ENCODE measurements around the gene HPN. TPM values are rescaled to one million over a fixed set of nuclear protein-coding genes. Genes with fewer than 3 reads are reported as not detected.

HPN gene
- total and polyA plus RNA-seq, 2 donors from 2014 or later, result 134 to 331 TPM

GRCh38 chr19:35033067-35034004 is 8.2 kb upstream of the HPN start:
- intact Hi-C loops (cut with DNase I), result no loop called here
- Histone ChIP-seq H3K27me3 (ENCODE audit: control insufficient read depth, insufficient read depth, low read length) (peaks cover 3% of the 10 kb centered on the region), H3K9ac (ENCODE audit: low read length in 3 of 3) (no peak overlapping the region), H3K9me3 (ENCODE audit: control insufficient read depth in 2 of 3, insufficient read depth in 1 of 3, low read length in 3 of 3) (no peaks in the 10 kb centered on the region), H3K4me1 (ENCODE audit: control insufficient read depth in 2 of 3, insufficient read depth in 2 of 3, low read depth in 1 of 3, low read length in 3 of 3) (peaks cover 0 to 8% (median 0%) of the 10 kb centered on the region in 3 donors), H3K36me3 (ENCODE audit: control insufficient read depth in 2 of 3, insufficient read depth in 3 of 3, low read length in 3 of 3) (no peaks in the 10 kb centered on the region), H3K27ac (ENCODE audit: low read depth in 2 of 2, low read length in 2 of 2) (no peak overlapping the region), H3K4me3 (ENCODE audit: low read length in 3 of 3) (no peak overlapping the region)
- TF ChIP-seq CTCF (IDR thresholded peaks at IDR 0.05; ENCODE audit: borderline replicate concordance, extremely low read depth, insufficient read depth), result no peak
- FAIRE-seq (no peak), DNase-seq (no peak)

GRCh38 chr19:35034005-35034502 is 7.5 kb upstream of the HPN start:
- peaks cover 3% of the 10 kb centered on the region for H3K27me3 ChIP-seq (ENCODE audit: control insufficient read depth, insufficient read depth, low read length)
- DNase-seq (no peak), FAIRE-seq (no peak)
- no peak for TF ChIP-seq CTCF (IDR thresholded peaks at IDR 0.05; ENCODE audit: borderline replicate concordance, extremely low read depth, insufficient read depth)
- H3K36me3 ChIP-seq (ENCODE audit: control insufficient read depth in 2 of 3, insufficient read depth in 3 of 3, low read length in 3 of 3), result no peaks in the 10 kb centered on the region
- H3K9ac ChIP-seq (ENCODE audit: low read length in 3 of 3), result no peak overlapping the region
- no peak overlapping the region for H3K27ac ChIP-seq (ENCODE audit: low read depth in 2 of 2, low read length in 2 of 2)
- no peaks in the 10 kb centered on the region for H3K9me3 ChIP-seq (ENCODE audit: control insufficient read depth in 2 of 3, insufficient read depth in 1 of 3, low read length in 3 of 3)
- intact Hi-C loops (cut with DNase I), result no loop called here
- H3K4me1 ChIP-seq (ENCODE audit: control insufficient read depth in 2 of 3, insufficient read depth in 2 of 3, low read depth in 1 of 3, low read length in 3 of 3), result peaks cover 0 to 11% (median 2%) of the 10 kb centered on the region in 3 donors
- no peak overlapping the region for H3K4me3 ChIP-seq (ENCODE audit: low read length in 3 of 3)

- no peak overlapping the region for H3K27ac ChIP-seq (ENCODE audit: low read depth in 2 of 2, low read length in 2 of 2)
- intact Hi-C loops (cut with DNase I), result no loop called here
- no peak for TF ChIP-seq CTCF (IDR thresholded peaks at IDR 0.05; ENCODE audit: borderline replicate concordance, extremely low read depth, insufficient read depth)
- H3K36me3 ChIP-seq (ENCODE audit: control insufficient read depth in 2 of 3, insufficient read depth in 3 of 3, low read length in 3 of 3), result no peaks in the 10 kb centered on the region
- H3K9ac ChIP-seq (ENCODE audit: low read length in 3 of 3), result no peak overlapping the region
- FAIRE-seq (no peak), DNase-seq (no peak)
- peaks cover 3% of the 10 kb centered on the region for H3K27me3 ChIP-seq (ENCODE audit: control insufficient read depth, insufficient read depth, low read length)
- no peak overlapping the region for H3K4me3 ChIP-seq (ENCODE audit: low read length in 3 of 3)
- no peaks in the 10 kb centered on the region for H3K9me3 ChIP-seq (ENCODE audit: control insufficient read depth in 2 of 3, insufficient read depth in 1 of 3, low read length in 3 of 3)
- peaks cover 0 to 9% (median 6%) of the 10 kb centered on the region in 3 donors for H3K4me1 ChIP-seq (ENCODE audit: control insufficient read depth in 2 of 3, insufficient read depth in 2 of 3, low read depth in 1 of 3, low read length in 3 of 3)
Measured at GRCh38 chr19:35034588-35035382, 6.7 kb upstream of the HPN start.
